Naive thymus-derived CD8-positive, alpha-beta T cell (primary cell): ENCODE results near the gene BCAS1. TPM values are rescaled to one million over a fixed set of nuclear protein-coding genes. Genes with fewer than 3 reads are reported as not detected.

Experiments
- ATAC-seq, 2 donors: fragments of 150-1000 bp; cut with Tn5 transposase in 1 of 2; sonication (Bioruptor Pico), chemical (Tn5 transposase) in 1 of 2; 1 replicate in 1 of 2; 2 replicates in 1 of 2; pipeline ENCODE4 v1.10.0; 2021; ENCODE audit warnings: mild to moderate bottlenecking in 2 of 2, moderate library complexity in 2 of 2
- POLR2A ChIA-PET: fragments of 350-600 bp; sonication (Branson Sonifier 250); formaldehyde crosslinking; loops from one replicate; lab custom pipeline; 2021; ENCODE audit warnings: antibody characterized with exemption; lab: Charles Lee
- DNase-seq, 10 donors: peaks; one replicate each; pipeline versions ENCODE4 v3.0.0 to v3.0.0-alpha.2; 2020 to 2022
- H3K27ac Mint-ChIP-seq, 10 donors: one replicate each; pipeline ENCODE4 v1.8.0; 2020 to 2022; ENCODE audit warnings: mild to moderate bottlenecking in 10 of 10, mixed read lengths in 10 of 10, moderate library complexity in 4 of 10, inconsistent platforms in 1 of 10
- H3K27me3 Mint-ChIP-seq, 5 donors: one replicate each; pipeline ENCODE4 v1.8.0; 2021 to 2022; ENCODE audit warnings: mixed read lengths in 5 of 5
- H3K36me3 Mint-ChIP-seq, 3 donors: one replicate each; pipeline ENCODE4 v1.8.0; 2020 to 2022; ENCODE audit warnings: mixed read lengths in 3 of 3, mild to moderate bottlenecking in 2 of 3, inconsistent platforms in 1 of 3
- H3K4me1 Mint-ChIP-seq, 4 donors: one replicate each; pipeline ENCODE4 v1.8.0; 2021 to 2022; ENCODE audit warnings: mixed read lengths in 4 of 4
- H3K4me3 Mint-ChIP-seq, 10 donors: one replicate each; pipeline ENCODE4 v1.8.0; 2020 to 2022; ENCODE audit warnings: mild to moderate bottlenecking in 10 of 10, mixed read lengths in 10 of 10, moderate library complexity in 6 of 10, inconsistent platforms in 1 of 10
- H3K9me3 Mint-ChIP-seq, 9 donors: one replicate each; pipeline ENCODE4 v1.8.0; 2020 to 2022; ENCODE audit warnings: mixed read lengths in 9 of 9, mild to moderate bottlenecking in 3 of 9, inconsistent platforms in 1 of 9, moderate library complexity in 1 of 9
- polyA plus RNA-seq, 3 donors: library from polyadenylated mRNA; unstranded; fragments of 300-500 nt; fragmentation: Illumina TruSeq; gene quantifications; one replicate each; pipeline ENCODE4 v1.2.3, GENCODE V29; 2021
- total RNA-seq, 8 experiments: library from RNA in 2 of 8; stranded (reverse) in 2 of 8; gene quantifications; one replicate each; pipeline ENCODE4 v1.2.3 and lab custom pipeline; 2021 to 2026

The BCAS1 gene
- total and polyA plus RNA-seq, 5 experiments from 2014 or later: not detected

- Mint-ChIP-seq H3K27ac (peak overlapping the region in 1 of 10 donors; percentile 5), H3K4me3 (no peak overlapping the region), H3K27me3 (peaks cover 0 to 11% (median 2%) of the 10 kb centered on the region in 5 donors), H3K4me1 (peaks cover 3 to 8% (median 5%) of the 10 kb centered on the region in 4 donors), H3K9me3 (peaks cover 0 to 9% (median 3%) of the 10 kb centered on the region in 9 donors), H3K36me3 (peaks cover 0 to 8% (median 4%) of the 10 kb centered on the region in 3 donors)
- ATAC-seq (no peak), DNase-seq (no peak)
- POLR2A ChIA-PET: no interaction called here
Measured at GRCh38 chr20:53957451-53958172, 112.8 kb downstream of the BCAS1 start.

GRCh38 chr20:53956013-53956715, 114.2 kb downstream of the BCAS1 start:
- ATAC-seq: no peak
- POLR2A ChIA-PET: interaction anchor here (0.7 kb wide), 1 partner anchor 107 kb away, joined by 3 read pairs; no protein-coding TSS in a partner anchor

GRCh38 chr20:53954723-53955658, 115.4 kb downstream of the BCAS1 start:
- peaks cover 0 to 7% (median 0%) of the 10 kb centered on the region in 5 donors for H3K27me3 Mint-ChIP-seq
- DNase-seq: no peak
- H3K9me3 Mint-ChIP-seq: peaks cover 0 to 19% (median 6%) of the 10 kb centered on the region in 9 donors
- H3K27ac Mint-ChIP-seq: peak overlapping the region in 3 of 10 donors; percentile 21 to 58 (median 31)
- peaks cover 0 to 10% (median 4%) of the 10 kb centered on the region in 3 donors for H3K36me3 Mint-ChIP-seq
- POLR2A ChIA-PET: no interaction called here
- no peak for ATAC-seq
- no peak overlapping the region for H3K4me3 Mint-ChIP-seq
- H3K4me1 Mint-ChIP-seq: peaks cover 6 to 13% (median 10%) of the 10 kb centered on the region in 4 donors

More at GRCh38 chr20:53956013-53956715, 114.2 kb downstream of the BCAS1 start:
- no peak for DNase-seq
- peaks cover 0 to 11% (median 2%) of the 10 kb centered on the region in 5 donors for H3K27me3 Mint-ChIP-seq
- H3K36me3 Mint-ChIP-seq: peaks cover 0 to 10% (median 4%) of the 10 kb centered on the region in 3 donors
- peaks cover 5 to 11% (median 6%) of the 10 kb centered on the region in 4 donors for H3K4me1 Mint-ChIP-seq
- H3K9me3 Mint-ChIP-seq: peaks cover 0 to 19% (median 6%) of the 10 kb centered on the region in 9 donors
- H3K4me3 Mint-ChIP-seq: no peak overlapping the region
- H3K27ac Mint-ChIP-seq: peak overlapping the region in 1 of 10 donors; percentile 61

- Mint-ChIP-seq H3K9me3 (peaks cover 0 to 19% (median 6%) of the 10 kb centered on the region in 9 donors), H3K27ac (no peak overlapping the region), H3K27me3 (no peaks in the 10 kb centered on the region), H3K36me3 (peaks cover 0 to 10% (median 4%) of the 10 kb centered on the region in 3 donors), H3K4me3 (no peak overlapping the region), H3K4me1 (peaks cover 27 to 34% (median 32%) of the 10 kb centered on the region in 4 donors)
- ATAC-seq (no peak), DNase-seq (no peak)
- POLR2A ChIA-PET: no interaction called here
Measured at GRCh38 chr20:53952528-53953096, 117.8 kb downstream of the BCAS1 start.

- POLR2A ChIA-PET: interaction anchor here (0.6 to 1.2 kb wide), 4 partner anchors 114 to 371 kb away, joined by 3 to 4 read pairs (median 3); no protein-coding TSS in a partner anchor
- peak overlapping the region in 5 of 10 donors; percentile 30 to 81 (median 74) for H3K4me3 Mint-ChIP-seq
- peaks cover 0 to 10% (median 4%) of the 10 kb centered on the region in 3 donors for H3K36me3 Mint-ChIP-seq
- H3K4me1 Mint-ChIP-seq: peaks cover 27 to 37% (median 33%) of the 10 kb centered on the region in 4 donors
- no peaks in the 10 kb centered on the region for H3K27me3 Mint-ChIP-seq
- H3K27ac Mint-ChIP-seq: peak overlapping the region; percentile 54 to 99 (median 99)
- DNase-seq: no peak
- no peak for ATAC-seq
- peaks cover 0 to 19% (median 6%) of the 10 kb centered on the region in 9 donors for H3K9me3 Mint-ChIP-seq
Measured at GRCh38 chr20:53950578-53950977, 119.8 kb downstream of the BCAS1 start.

GRCh38 chr20:53950031-53950430, 120.4 kb downstream of the BCAS1 start:
- H3K9me3 Mint-ChIP-seq: peaks cover 0 to 19% (median 6%) of the 10 kb centered on the region in 9 donors
- no peak for ATAC-seq
- no peaks in the 10 kb centered on the region for H3K27me3 Mint-ChIP-seq
- DNase-seq: no peak
- POLR2A ChIA-PET: interaction anchor here (0.6 to 1.4 kb wide), 5 partner anchors 14 to 370 kb away, joined by 3 to 5 read pairs (median 3); no protein-coding TSS in a partner anchor
- H3K4me1 Mint-ChIP-seq: peaks cover 25 to 37% (median 33%) of the 10 kb centered on the region in 4 donors
- H3K36me3 Mint-ChIP-seq: peaks cover 0 to 10% (median 4%) of the 10 kb centered on the region in 3 donors
- peak overlapping the region; percentile 94 to 99 (median 99) for H3K27ac Mint-ChIP-seq
- H3K4me3 Mint-ChIP-seq: peak overlapping the region in 8 of 10 donors; percentile 30 to 85 (median 75)

- ATAC-seq (peak; percentile 94 to 96), DNase-seq (peak; percentile 49 to 92 (median 82))
- H3K9me3 Mint-ChIP-seq: peaks cover 0 to 19% (median 6%) of the 10 kb centered on the region in 9 donors
- peak overlapping the region; percentile 94 to 99 (median 99) for H3K27ac Mint-ChIP-seq
- peaks cover 26 to 38% (median 36%) of the 10 kb centered on the region in 4 donors for H3K4me1 Mint-ChIP-seq
- peak overlapping the region; percentile 64 to 85 (median 77) for H3K4me3 Mint-ChIP-seq
- no peaks in the 10 kb centered on the region for H3K27me3 Mint-ChIP-seq
- peaks cover 0 to 10% (median 4%) of the 10 kb centered on the region in 3 donors for H3K36me3 Mint-ChIP-seq
- POLR2A ChIA-PET: interaction anchor here (1.0 to 1.4 kb wide), 5 partner anchors 15 to 196 kb away, joined by 3 to 5 read pairs (median 3); no protein-coding TSS in a partner anchor
Measured at GRCh38 chr20:53949319-53949839, 121.0 kb downstream of the BCAS1 start.

GRCh38 chr20:53948383-53949318, 121.7 kb downstream of the BCAS1 start:
- Mint-ChIP-seq H3K9me3 (peaks cover 0 to 19% (median 6%) of the 10 kb centered on the region in 9 donors), H3K36me3 (peaks cover 0 to 10% (median 4%) of the 10 kb centered on the region in 3 donors), H3K27me3 (no peaks in the 10 kb centered on the region), H3K4me1 (peaks cover 27 to 44% (median 42%) of the 10 kb centered on the region in 4 donors), H3K27ac (peak overlapping the region; percentile 94 to 99 (median 99)), H3K4me3 (peak overlapping the region; percentile 64 to 85 (median 77))
- POLR2A ChIA-PET: interaction anchor here (1.2 to 1.4 kb wide), 3 partner anchors 14 to 114 kb away, joined by 3 to 8 read pairs (median 5); no protein-coding TSS in a partner anchor
- DNase-seq (peak in 2 of 10 donors; percentile 23 to 30), ATAC-seq (peak; percentile 53 to 74)

GRCh38 chr20:53947501-53948195, 122.7 kb downstream of the BCAS1 start:
- POLR2A ChIA-PET: interaction anchor here (1.2 to 1.4 kb wide), 2 partner anchors 13 to 115 kb away, joined by 3 to 8 read pairs; no protein-coding TSS in a partner anchor
- Mint-ChIP-seq H3K36me3 (peaks cover 0 to 2% (median 0%) of the 10 kb centered on the region in 3 donors), H3K27ac (peak overlapping the region; percentile 40 to 99 (median 98)), H3K27me3 (no peaks in the 10 kb centered on the region), H3K4me3 (peak overlapping the region in 1 of 10 donors; percentile 81), H3K4me1 (peaks cover 29 to 49% (median 48%) of the 10 kb centered on the region in 4 donors), H3K9me3 (peaks cover 0 to 10% (median 2%) of the 10 kb centered on the region in 9 donors)
- DNase-seq (no peak), ATAC-seq (no peak)
